ENCODE results near the gene OR10A4. TPM values are rescaled to one million over a fixed set of nuclear protein-coding genes. Genes with fewer than 3 reads are reported as not detected.

OR10A4 gene
- total and polyA plus RNA-seq, 2 experiments from 2014 or later, result not detected

GRCh38 chr11:6841694-6842093 is 34.7 kb upstream of the OR10A4 start:
- H3K4me2 ChIP-seq, result no peak overlapping the region
- no peak for DNase-seq (ENCODE audit: low spot score)
- no peaks in the 10 kb centered on the region for H3K4me1 ChIP-seq (ENCODE audit: insufficient read depth)
- H3K4me3 ChIP-seq, result no peak overlapping the region
- no peak overlapping the region for H3K27ac ChIP-seq
- no peaks in the 10 kb centered on the region for H3K79me2 ChIP-seq
- no peak for TF ChIP-seq CTCF (IDR thresholded peaks at IDR 0.05; ENCODE audit: poor library complexity)
- TF ChIP-seq EZH2phosphoT487 (IDR thresholded peaks at IDR 0.05; ENCODE audit: low read depth, severe bottlenecking, unreplicated experiment), result no peak
- TF ChIP-seq EZH2 (IDR thresholded peaks at IDR 0.05; ENCODE audit: borderline replicate concordance), result no peak
- no peaks in the 10 kb centered on the region for H3K27me3 ChIP-seq
- H3K9me2 ChIP-seq (replicated peaks; ENCODE audit: insufficient read depth), result no peaks in the 10 kb centered on the region
- no peaks in the 10 kb centered on the region for H3K36me3 ChIP-seq (replicated peaks; ENCODE audit: insufficient read depth, low read depth)
- no peaks in the 10 kb centered on the region for H3K9me3 ChIP-seq (ENCODE audit: low read depth)
- H4K20me1 ChIP-seq (ENCODE audit: insufficient read depth, poor library complexity, severe bottlenecking), result no peaks in the 10 kb centered on the region
- no peak overlapping the region for H2AFZ ChIP-seq

- no peaks in the 10 kb centered on the region for H3K27me3 ChIP-seq
- TF ChIP-seq EZH2phosphoT487 (IDR thresholded peaks at IDR 0.05; ENCODE audit: low read depth, severe bottlenecking, unreplicated experiment) (no peak), CTCF (IDR thresholded peaks at IDR 0.05; ENCODE audit: poor library complexity) (no peak), EZH2 (IDR thresholded peaks at IDR 0.05; ENCODE audit: borderline replicate concordance) (no peak)
- no peaks in the 10 kb centered on the region for H3K36me3 ChIP-seq (replicated peaks; ENCODE audit: insufficient read depth, low read depth)
- no peak overlapping the region for H3K27ac ChIP-seq
- no peaks in the 10 kb centered on the region for H3K9me3 ChIP-seq (ENCODE audit: low read depth)
- H4K20me1 ChIP-seq (ENCODE audit: insufficient read depth, poor library complexity, severe bottlenecking), result no peaks in the 10 kb centered on the region
- H3K4me1 ChIP-seq (ENCODE audit: insufficient read depth), result no peaks in the 10 kb centered on the region
- 70% methylated on average over 2 of the region's 2 CpGs for WGBS (ENCODE audit: low lambda C conversion rate, missing lambda C conversion rate)
- no peak overlapping the region for H3K4me3 ChIP-seq
- H3K4me2 ChIP-seq, result no peak overlapping the region
- no peaks in the 10 kb centered on the region for H3K79me2 ChIP-seq
- H3K9me2 ChIP-seq (replicated peaks; ENCODE audit: insufficient read depth), result no peaks in the 10 kb centered on the region
- no peak overlapping the region for H2AFZ ChIP-seq
- DNase-seq (ENCODE audit: low spot score), result no peak
These were observed 32.8 kb upstream of the OR10A4 start for GRCh38 chr11:6843670-6844069.

- DNase-seq (ENCODE audit: low spot score), result no peak
- H3K9me3 ChIP-seq (ENCODE audit: low read depth), result no peaks in the 10 kb centered on the region
- H3K4me2 ChIP-seq, result no peak overlapping the region
- no peaks in the 10 kb centered on the region for H3K36me3 ChIP-seq (replicated peaks; ENCODE audit: insufficient read depth, low read depth)
- H3K4me3 ChIP-seq, result no peak overlapping the region
- H3K27me3 ChIP-seq, result no peaks in the 10 kb centered on the region
- no peaks in the 10 kb centered on the region for H3K9me2 ChIP-seq (replicated peaks; ENCODE audit: insufficient read depth)
- no peak overlapping the region for H3K27ac ChIP-seq
- 95% methylated on average over 5 of the region's 5 CpGs for WGBS (ENCODE audit: low lambda C conversion rate, missing lambda C conversion rate)
- H2AFZ ChIP-seq, result no peak overlapping the region
- H4K20me1 ChIP-seq (ENCODE audit: insufficient read depth, poor library complexity, severe bottlenecking), result no peaks in the 10 kb centered on the region
- H3K79me2 ChIP-seq, result no peaks in the 10 kb centered on the region
- no peaks in the 10 kb centered on the region for H3K4me1 ChIP-seq (ENCODE audit: insufficient read depth)
- TF ChIP-seq CTCF (IDR thresholded peaks at IDR 0.05; ENCODE audit: poor library complexity) (no peak), EZH2 (IDR thresholded peaks at IDR 0.05; ENCODE audit: borderline replicate concordance) (no peak), EZH2phosphoT487 (IDR thresholded peaks at IDR 0.05; ENCODE audit: low read depth, severe bottlenecking, unreplicated experiment) (no peak)
These were observed 32.1 kb upstream of the OR10A4 start for GRCh38 chr11:6844356-6844755.

GRCh38 chr11:6845383-6845782 is 31.0 kb upstream of the OR10A4 start, which contains the start of gene OR10A5:
Gene OR10A5, plus strand, starts transcription at chr11:6845683. Its CDS starts 0 bp downstream, at chr11:6845683.
- Histone ChIP-seq H3K4me2 (no peak within 1 kb of the TSS), H4K20me1 (ENCODE audit: insufficient read depth, poor library complexity, severe bottlenecking) (no peaks in the 10 kb centered on the region), H3K27ac (no peak within 1 kb of the TSS), H3K27me3 (no peaks in the 10 kb centered on the region), H3K36me3 (replicated peaks; ENCODE audit: insufficient read depth, low read depth) (no peaks in the 10 kb centered on the region), H2AFZ (no peak within 1 kb of the TSS), H3K9me2 (replicated peaks; ENCODE audit: insufficient read depth) (no peaks in the 10 kb centered on the region), H3K79me2 (no peaks in the 10 kb centered on the region), H3K4me3 (no peak within 1 kb of the TSS), H3K9me3 (ENCODE audit: low read depth) (no peaks in the 10 kb centered on the region), H3K4me1 (ENCODE audit: insufficient read depth) (no peaks in the 10 kb centered on the region)
- WGBS (ENCODE audit: low lambda C conversion rate, missing lambda C conversion rate), result 80% methylated on average over 3 of the region's 3 CpGs
- no peak for DNase-seq (ENCODE audit: low spot score)
- no peak for TF ChIP-seq EZH2phosphoT487 (IDR thresholded peaks at IDR 0.05; ENCODE audit: low read depth, severe bottlenecking, unreplicated experiment)
- no peak for TF ChIP-seq EZH2 (IDR thresholded peaks at IDR 0.05; ENCODE audit: borderline replicate concordance)
- TF ChIP-seq CTCF (IDR thresholded peaks at IDR 0.05; ENCODE audit: poor library complexity), result no peak
